ENCODE measurements around the gene PIANP. TPM values are rescaled to one million over a fixed set of nuclear protein-coding genes. Genes with fewer than 3 reads are reported as not detected.

PIANP gene
- total RNA-seq, 1 experiment from 2014 or later, result not detected

GRCh38 chr12:6730169-6730568, 29.6 kb upstream of the PIANP start:
- H3K27ac ChIP-seq, result no peak overlapping the region
- no peaks in the 10 kb centered on the region for H3K9me3 ChIP-seq (ENCODE audit: insufficient read depth, low read depth)
- peaks cover 4% of the 10 kb centered on the region; the same call in 1 of the 2 replicates for H3K4me1 ChIP-seq (replicated peaks; ENCODE audit: insufficient read depth)
- H3K4me2 ChIP-seq, result no peak overlapping the region
- 0 out of 2 replicates have a peak, but pooled peaks cover 1% of the 10 kb centered on the region for H3F3A ChIP-seq (ENCODE audit: insufficient read depth, low read depth)
- H2AFZ ChIP-seq, result no peak overlapping the region
- no TSS peak for BruUV-seq (replicated peaks)
- no peak overlapping the region for H3K4me3 ChIP-seq
- POLR2A ChIA-PET (ENCODE audit: unreplicated experiment), result interaction anchor here (0.6 kb wide), 2 partner anchors 22 to 78 kb away, joined by 4 to 5 read pairs; no protein-coding TSS in a partner anchor
- CTCF ChIA-PET, result no interaction called here
- DNase-seq, result no peak
- TF ChIP-seq CTCF (conservative IDR thresholded peaks at IDR 0.05) (no peak), EZH2 (IDR thresholded peaks at IDR 0.05; ENCODE audit: low read depth) (no peak)
- H3K79me2 ChIP-seq (ENCODE audit: low read depth), result peaks cover 8% of the 10 kb centered on the region
- no peaks in the 10 kb centered on the region for H3K27me3 ChIP-seq (ENCODE audit: insufficient read depth, low read depth)
- intact Hi-C loops (cut with micrococcal nuclease; ENCODE audit: unreplicated experiment), result no loop called here
- H3K9me2 ChIP-seq (ENCODE audit: insufficient read depth), result no peaks in the 10 kb centered on the region
- peaks cover 14% of the 10 kb centered on the region; the same call in 1 of the 2 replicates for H3K36me3 ChIP-seq (ENCODE audit: low read depth)
- no peaks in the 10 kb centered on the region for H4K20me1 ChIP-seq (ENCODE audit: insufficient read depth)

GRCh38 chr12:6729186-6729585, 28.6 kb upstream of the PIANP start:
- no peak overlapping the region for H3K4me3 ChIP-seq
- H3K9me3 ChIP-seq (ENCODE audit: insufficient read depth, low read depth), result no peaks in the 10 kb centered on the region
- CTCF ChIA-PET, result no interaction called here
- DNase-seq, result no peak
- BruUV-seq (replicated peaks), result no TSS peak
- H4K20me1 ChIP-seq (ENCODE audit: insufficient read depth), result no peaks in the 10 kb centered on the region
- H3K27me3 ChIP-seq (ENCODE audit: insufficient read depth, low read depth), result no peaks in the 10 kb centered on the region
- peaks cover 17% of the 10 kb centered on the region for H3K79me2 ChIP-seq (ENCODE audit: low read depth)
- no peak overlapping the region for H2AFZ ChIP-seq
- TF ChIP-seq EZH2 (IDR thresholded peaks at IDR 0.05; ENCODE audit: low read depth) (no peak), CTCF (conservative IDR thresholded peaks at IDR 0.05) (no peak)
- POLR2A ChIA-PET (ENCODE audit: unreplicated experiment), result interaction anchor here (0.7 kb wide), 1 partner anchor 135 kb away, joined by 6 read pairs; no protein-coding TSS in a partner anchor
- intact Hi-C loops (cut with micrococcal nuclease; ENCODE audit: unreplicated experiment), result no loop called here
- H3K27ac ChIP-seq, result no peak overlapping the region
- no peaks in the 10 kb centered on the region for H3K9me2 ChIP-seq (ENCODE audit: insufficient read depth)
- peaks cover 3% of the 10 kb centered on the region; the same call in 1 of the 2 replicates for H3F3A ChIP-seq (ENCODE audit: insufficient read depth, low read depth)
- peaks cover 12% of the 10 kb centered on the region; the same call in 1 of the 2 replicates for H3K4me1 ChIP-seq (replicated peaks; ENCODE audit: insufficient read depth)
- H3K4me2 ChIP-seq, result no peak overlapping the region
- H3K36me3 ChIP-seq (ENCODE audit: low read depth), result peaks cover 14% of the 10 kb centered on the region; the same call in 1 of the 2 replicates

- Histone ChIP-seq H4K20me1 (ENCODE audit: insufficient read depth) (no peaks in the 10 kb centered on the region), H3K9me3 (ENCODE audit: insufficient read depth, low read depth) (no peaks in the 10 kb centered on the region), H3K27me3 (ENCODE audit: insufficient read depth, low read depth) (no peaks in the 10 kb centered on the region), H3F3A (ENCODE audit: insufficient read depth, low read depth) (peaks cover 9% of the 10 kb centered on the region), H3K27ac (no peak overlapping the region), H3K4me3 (peak overlapping the region; percentile 77; the same call in 1 of the 2 replicates), H3K4me2 (peak overlapping the region; percentile 85), H3K79me2 (ENCODE audit: low read depth) (peaks cover 22% of the 10 kb centered on the region), H2AFZ (no peak overlapping the region), H3K4me1 (replicated peaks; ENCODE audit: insufficient read depth) (peaks cover 19% of the 10 kb centered on the region), H3K9me2 (ENCODE audit: insufficient read depth) (no peaks in the 10 kb centered on the region), H3K36me3 (ENCODE audit: low read depth) (peaks cover 5% of the 10 kb centered on the region; the same call in 1 of the 2 replicates)
- ChIA-PET POLR2A (ENCODE audit: unreplicated experiment) (interaction anchor here (0.9 kb wide), 1 partner anchor 36 kb away, joined by 3 read pairs; the partner anchor contains the start of gene ZNF384), CTCF (interaction anchor here (2.4 kb wide), 1 partner anchor 28 kb away, joined by 18 read pairs; the partner anchor contains the start of gene MLF2)
- intact Hi-C loops (cut with micrococcal nuclease; ENCODE audit: unreplicated experiment), result no loop called here
- BruUV-seq (replicated peaks), result no TSS peak
- DNase-seq, result no peak
- TF ChIP-seq EZH2 (IDR thresholded peaks at IDR 0.05; ENCODE audit: low read depth) (no peak), CTCF (conservative IDR thresholded peaks at IDR 0.05) (no peak)
Measured at GRCh38 chr12:6725350-6725749, 24.7 kb upstream of the PIANP start.
